ENCODE data around the gene RGS9. TPM values are rescaled to one million over a fixed set of nuclear protein-coding genes. Genes with fewer than 3 reads are reported as not detected.

RGS9 gene
- total and polyA plus RNA-seq, 4 donors, result 2.1 to 10.6 (median 3.3) TPM

GRCh38 chr17:65236321-65236720, 99.2 kb downstream of the RGS9 start:
- 65 to 78% methylated on average over 1 of the region's 1 CpG for WGBS, 2 donors
- no peaks in the 10 kb centered on the region for H3K36me3 ChIP-seq (ENCODE audit: control insufficient read depth in 4 of 4, insufficient read depth in 4 of 4, low read length in 4 of 4)
- DNase-seq, result no peak
- no peak overlapping the region for H3K4me3 ChIP-seq
- no peaks in the 10 kb centered on the region for H3K4me1 ChIP-seq (ENCODE audit: control insufficient read depth in 5 of 5, insufficient read depth in 5 of 5, low read length in 5 of 5)
- ATAC-seq (ENCODE audit: insufficient read depth, low FRiP score), result no peak
- H3K9ac ChIP-seq (ENCODE audit: insufficient read depth in 1 of 2, low read length in 2 of 2), result no peak overlapping the region
- H3K27ac ChIP-seq (ENCODE audit: low read depth in 1 of 2, low read length in 1 of 2), result no peak overlapping the region
- no peaks in the 10 kb centered on the region for H3K27me3 ChIP-seq (ENCODE audit: control insufficient read depth in 3 of 3, insufficient read depth in 3 of 3, low read length in 2 of 3)
- no peaks in the 10 kb centered on the region for H3K9me3 ChIP-seq (ENCODE audit: control insufficient read depth in 4 of 4, insufficient read depth in 3 of 4, low read length in 3 of 4)
- no peak for TF ChIP-seq CTCF (IDR thresholded peaks at IDR 0.05; ENCODE audit: control extremely low read depth, extremely low read depth)

GRCh38 chr17:65243838-65244625, 106.9 kb downstream of the RGS9 start:
- Histone ChIP-seq H3K27me3 (ENCODE audit: control insufficient read depth in 3 of 3, insufficient read depth in 3 of 3, low read length in 2 of 3) (no peaks in the 10 kb centered on the region), H3K4me1 (ENCODE audit: control insufficient read depth in 5 of 5, insufficient read depth in 5 of 5, low read length in 5 of 5) (peaks cover 0 to 2% (median 0%) of the 10 kb centered on the region in 5 donors), H3K9me3 (ENCODE audit: control insufficient read depth in 4 of 4, insufficient read depth in 3 of 4, low read length in 3 of 4) (no peaks in the 10 kb centered on the region), H3K36me3 (ENCODE audit: control insufficient read depth in 4 of 4, insufficient read depth in 4 of 4, low read length in 4 of 4) (no peaks in the 10 kb centered on the region), H3K9ac (ENCODE audit: insufficient read depth in 1 of 2, low read length in 2 of 2) (no peak overlapping the region), H3K27ac (ENCODE audit: low read depth in 1 of 2, low read length in 1 of 2) (no peak overlapping the region), H3K4me3 (no peak overlapping the region)
- ATAC-seq (ENCODE audit: insufficient read depth, low FRiP score), result no peak
- no peak for TF ChIP-seq CTCF (IDR thresholded peaks at IDR 0.05; ENCODE audit: control extremely low read depth, extremely low read depth)
- DNase-seq, result peak; percentile 19 to 44 (median 26)
- 51 to 60% methylated on average over 9 of the region's 9 CpGs for WGBS, 2 donors

GRCh38 chr17:65246252-65246651, 109.1 kb downstream of the RGS9 start:
- WGBS, 2 donors, result 29 to 41% methylated on average over 4 of the region's 4 CpGs
- Histone ChIP-seq H3K9me3 (ENCODE audit: control insufficient read depth in 4 of 4, insufficient read depth in 3 of 4, low read length in 3 of 4) (no peaks in the 10 kb centered on the region), H3K27ac (ENCODE audit: low read depth in 1 of 2, low read length in 1 of 2) (no peak overlapping the region), H3K9ac (ENCODE audit: insufficient read depth in 1 of 2, low read length in 2 of 2) (no peak overlapping the region), H3K27me3 (ENCODE audit: control insufficient read depth in 3 of 3, insufficient read depth in 3 of 3, low read length in 2 of 3) (peaks cover 0 to 5% (median 0%) of the 10 kb centered on the region in 3 donors), H3K36me3 (ENCODE audit: control insufficient read depth in 4 of 4, insufficient read depth in 4 of 4, low read length in 4 of 4) (no peaks in the 10 kb centered on the region), H3K4me1 (ENCODE audit: control insufficient read depth in 5 of 5, insufficient read depth in 5 of 5, low read length in 5 of 5) (peaks cover 0 to 2% (median 0%) of the 10 kb centered on the region in 5 donors), H3K4me3 (no peak overlapping the region)
- no peak for DNase-seq
- no peak for TF ChIP-seq CTCF (IDR thresholded peaks at IDR 0.05; ENCODE audit: control extremely low read depth, extremely low read depth)
- no peak for ATAC-seq (ENCODE audit: insufficient read depth, low FRiP score)

Measured in lung (tissue), 12 donors.